ENCODE data around the gene NKD2.
"Not testable (repeated sequence)": the region's sequence is repeated elsewhere in the genome, so short reads cannot be mapped to it uniquely, and the experiment has no call there.

The NKD2 gene

DNA sequence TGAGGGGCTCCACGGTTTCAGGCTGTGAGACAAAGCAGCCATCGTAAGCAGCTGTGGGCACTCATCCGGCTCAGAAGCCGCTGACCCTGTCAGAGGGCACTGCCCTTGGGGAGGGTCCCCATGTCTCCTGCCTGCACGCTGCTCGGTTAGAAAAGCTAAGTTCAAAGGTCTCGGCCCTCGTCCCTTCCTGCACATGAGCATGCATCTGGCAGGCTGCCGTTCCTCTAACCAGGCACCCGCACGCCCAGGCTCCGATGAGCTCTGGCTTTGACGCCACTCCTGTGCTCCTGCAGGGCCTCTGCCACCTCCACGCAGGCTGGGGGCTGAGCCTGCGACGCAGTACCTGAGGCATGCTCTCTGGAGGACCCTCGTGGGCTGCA, 51.3 kb downstream of the NKD2 start:
- no peak for DNase-seq

DNA sequence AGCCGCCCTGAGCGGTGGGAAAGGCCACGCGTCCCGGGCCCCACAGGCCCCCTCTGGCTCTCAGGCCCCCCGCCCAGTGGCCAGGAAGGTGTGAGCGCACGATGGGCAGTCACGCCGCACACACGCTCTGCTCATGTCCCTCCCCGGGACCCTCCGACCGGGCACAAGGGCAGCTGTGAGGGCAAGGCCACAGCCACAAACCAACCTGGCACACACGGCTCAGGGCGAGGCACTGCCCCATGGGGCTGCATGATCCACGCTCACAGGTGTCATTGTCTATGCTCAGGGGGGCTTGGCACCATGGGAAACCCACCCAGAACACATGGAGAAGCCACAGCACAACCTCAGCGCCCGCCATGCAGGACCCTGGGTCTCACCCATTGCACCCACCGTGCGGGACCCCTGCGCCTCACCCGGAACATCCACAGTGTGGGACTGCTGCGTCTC, 52.0 kb downstream of the NKD2 start:
- DNase-seq = no peak

DNA sequence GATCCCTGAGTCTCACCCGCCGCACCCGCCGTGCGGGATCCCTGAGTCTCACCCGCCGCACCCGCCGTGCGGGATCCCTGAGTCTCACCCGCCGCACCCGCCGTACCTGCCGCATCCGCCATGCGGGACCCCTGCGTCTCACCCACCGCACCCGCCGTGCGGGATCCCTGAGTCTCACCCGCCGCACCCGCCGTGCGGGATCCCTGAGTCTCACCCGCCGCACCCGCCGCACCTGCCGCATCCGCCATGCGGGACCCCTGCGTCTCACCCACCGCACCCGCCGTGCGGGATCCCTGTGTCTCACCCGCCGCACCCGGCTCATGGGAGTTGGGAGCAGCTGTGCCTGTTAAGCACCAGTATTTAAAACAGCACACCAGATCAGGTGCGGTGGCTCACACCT, 52.7 kb downstream of the NKD2 start:
- DNase-seq = not testable (repeated sequence)

DNA sequence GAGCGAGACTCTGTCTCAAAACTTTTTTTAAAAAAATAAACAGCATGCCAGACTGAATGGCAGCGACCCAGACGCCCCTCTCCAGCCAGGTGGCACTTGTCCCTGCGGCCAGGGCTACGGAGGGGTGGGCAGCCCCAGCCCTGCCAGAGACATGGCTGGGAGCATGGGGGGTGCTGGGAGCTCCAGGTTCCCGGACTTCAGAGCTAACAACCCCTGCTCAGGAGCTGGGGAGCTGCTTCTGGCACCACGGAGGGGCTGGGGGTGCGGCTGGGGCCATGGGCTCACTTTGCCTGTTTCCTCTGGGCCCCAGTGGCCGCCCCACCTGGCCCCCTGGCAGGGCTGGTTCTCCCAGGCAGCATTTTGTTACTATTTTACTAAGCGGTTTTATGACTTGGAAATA, 53.3 kb downstream of the NKD2 start:
- DNase-seq = no peak

DNA sequence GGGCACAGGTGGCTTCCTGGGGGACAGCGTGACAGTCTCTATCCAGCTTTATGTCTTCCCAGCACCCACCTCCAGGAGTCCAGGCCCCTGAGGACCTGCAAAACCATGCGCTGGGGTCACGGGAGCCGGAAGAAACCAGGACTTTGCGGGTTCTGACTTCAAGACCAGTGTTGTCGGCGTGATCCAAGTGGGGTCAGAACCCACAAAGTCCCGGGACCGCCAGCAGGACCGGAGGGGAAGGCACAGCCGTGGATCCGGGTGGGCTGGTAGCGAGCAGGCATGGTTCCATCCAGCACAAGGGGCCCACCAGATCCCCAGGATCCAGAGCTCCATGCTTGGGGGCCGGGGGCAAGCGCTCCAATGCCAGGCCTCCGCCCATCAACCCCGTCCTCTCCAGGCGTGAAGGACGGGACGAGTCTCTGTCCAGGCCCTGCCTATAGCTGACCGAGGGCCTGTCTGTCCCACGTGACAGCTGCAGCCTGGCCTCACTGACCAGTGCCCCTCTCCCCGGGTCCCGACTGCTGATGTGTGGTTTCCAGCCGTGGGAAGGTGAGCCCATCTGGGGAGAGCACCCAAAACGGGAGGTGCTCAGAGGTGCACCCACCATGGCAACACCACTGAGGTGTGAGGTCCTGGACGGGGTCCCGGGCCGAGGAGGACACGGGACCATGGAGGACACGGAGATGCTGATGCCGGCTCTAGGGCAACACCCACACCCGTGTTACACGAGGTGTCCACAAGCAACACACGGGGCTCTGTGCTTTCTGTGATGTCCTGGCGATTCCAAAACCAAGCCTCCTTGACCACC, 54.4 kb downstream of the NKD2 start:
- DNase-seq = no peak

DNA sequence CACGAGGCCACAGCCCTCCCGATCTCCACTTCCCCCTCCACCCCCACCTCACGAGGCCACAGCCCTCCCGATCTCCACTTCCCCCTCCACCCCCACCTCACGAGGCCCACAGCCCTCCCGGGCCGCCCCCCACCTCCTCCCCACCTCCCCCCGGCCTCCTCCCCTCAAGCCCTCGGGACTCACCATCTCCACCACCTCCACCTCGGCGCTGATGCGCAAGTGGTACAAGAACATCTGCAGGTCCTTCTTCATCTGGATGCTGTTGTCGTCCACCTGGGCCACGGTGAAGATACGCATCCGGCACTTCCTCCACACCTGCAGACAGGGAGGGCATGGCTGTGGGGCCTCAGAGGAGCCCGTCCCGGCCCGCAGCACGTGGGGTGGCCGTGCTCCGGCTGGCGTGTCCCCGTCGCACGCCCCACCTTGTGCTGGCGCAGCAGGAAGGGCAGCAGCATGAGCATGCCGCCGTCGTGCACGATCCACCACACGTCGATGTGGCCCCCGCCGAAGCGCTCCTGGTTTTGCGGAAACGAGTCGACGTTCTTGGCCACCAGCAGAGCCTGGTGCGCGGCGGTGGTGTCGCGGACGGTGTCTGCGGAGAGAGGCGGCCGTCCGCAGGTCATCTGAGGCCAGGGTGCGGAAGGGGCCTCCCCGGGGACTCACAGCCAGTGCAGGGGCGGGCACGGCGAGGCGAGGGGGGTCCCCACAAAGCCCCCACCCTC, 55.2 kb downstream of the NKD2 start:
- DNase-seq = no peak

DNA sequence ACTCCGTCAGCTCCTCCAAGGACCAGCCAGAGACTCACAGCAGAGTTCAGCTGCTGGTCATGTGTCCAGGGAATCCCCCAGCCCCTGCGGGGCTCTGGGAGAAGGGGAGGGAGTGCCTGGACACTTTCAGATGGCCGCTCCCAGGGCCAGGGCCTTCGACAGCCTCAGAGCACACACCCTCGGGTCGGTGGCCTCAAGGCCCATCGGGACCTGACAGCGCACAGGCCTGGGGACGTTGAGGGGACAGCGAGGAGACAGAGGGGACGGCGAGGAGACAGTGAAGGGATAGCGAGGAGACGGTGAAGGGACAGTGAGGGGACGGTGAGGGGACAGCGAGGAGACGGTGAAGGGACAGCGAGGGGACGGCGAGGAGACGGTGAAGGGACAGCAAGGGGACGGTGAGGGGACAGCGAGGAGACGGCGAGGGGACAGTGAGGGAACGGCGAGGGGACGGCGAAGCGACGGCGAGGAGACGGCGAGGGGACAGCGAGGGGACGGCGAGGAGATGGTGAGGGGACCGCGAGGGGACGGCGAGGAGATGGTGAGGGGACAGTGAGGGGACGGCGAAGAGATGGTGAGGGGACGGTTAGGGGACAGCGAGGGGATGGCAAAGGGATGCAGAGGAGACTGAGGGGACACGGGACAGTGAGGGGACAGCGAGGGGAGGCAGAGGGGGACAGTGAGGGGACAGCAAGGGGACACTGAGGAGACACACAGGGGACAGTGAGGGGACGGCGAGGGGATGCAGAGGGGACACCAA, 56.0 kb downstream of the NKD2 start:
- DNase-seq = no peak

DNA sequence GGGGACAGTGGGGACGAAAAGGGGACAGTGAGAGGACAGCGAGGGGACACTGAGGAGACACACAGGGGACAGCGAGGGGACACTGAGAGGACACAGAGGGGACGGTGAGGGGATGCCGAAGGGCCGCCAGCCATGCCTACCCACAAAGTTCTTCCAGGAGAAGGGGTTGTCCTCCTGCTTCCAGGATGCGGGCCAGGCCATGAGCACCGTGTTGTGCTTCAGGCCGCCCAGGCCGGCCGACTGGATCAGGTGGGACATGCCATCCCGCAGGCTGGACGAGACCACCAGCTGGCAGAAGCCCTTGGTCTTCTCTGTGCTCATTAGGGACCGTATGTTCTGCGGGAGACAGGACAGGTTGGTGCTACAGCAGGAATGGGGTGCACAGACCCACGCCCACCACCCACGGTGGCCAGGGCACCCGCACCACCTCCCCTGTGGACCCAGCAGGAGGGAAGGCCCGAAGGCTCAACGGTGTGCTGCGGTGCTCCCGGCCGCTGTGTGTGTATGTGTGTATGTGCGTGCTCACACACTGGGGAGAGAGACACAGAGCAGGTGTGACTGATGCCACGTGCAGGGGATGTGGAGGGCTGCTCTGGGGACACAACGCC, 56.6 kb downstream of the NKD2 start:
- no peak for DNase-seq

DNA sequence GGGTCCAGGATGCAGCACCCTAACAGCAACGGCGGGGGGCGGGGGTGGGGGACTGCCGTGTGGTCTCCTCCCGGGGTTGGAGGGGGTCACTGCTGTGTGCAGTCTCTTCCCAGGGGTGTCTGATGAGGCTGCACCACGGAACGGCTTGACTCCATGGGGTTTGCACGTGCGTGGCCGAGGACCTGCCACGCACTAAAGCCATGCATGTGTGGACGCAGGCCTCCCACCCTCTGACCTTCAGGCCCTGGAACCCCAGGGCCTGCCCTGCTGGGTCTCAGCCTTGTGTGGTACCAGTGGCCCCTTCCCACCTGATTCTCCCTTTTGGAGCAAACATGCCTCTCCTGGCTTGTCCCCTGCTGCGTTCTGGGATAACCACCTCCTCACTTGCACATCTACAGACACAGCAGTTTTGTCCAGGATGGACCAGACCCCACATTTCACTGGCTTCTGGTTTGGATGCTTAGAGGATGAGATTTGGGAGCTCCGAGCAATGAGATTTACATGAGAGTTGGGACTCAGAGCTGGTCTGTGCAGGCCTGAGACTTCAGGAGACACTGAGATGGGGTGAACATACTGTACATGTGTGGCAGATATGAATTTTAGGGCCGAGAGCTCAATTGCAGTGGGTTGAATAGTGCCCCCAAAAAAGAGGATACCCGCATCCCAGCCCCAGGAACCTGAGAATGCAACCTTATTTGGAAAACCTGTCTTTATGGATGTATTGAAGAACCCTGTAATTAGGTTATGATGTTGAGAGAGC, 57.5 kb downstream of the NKD2 start:
- DNase-seq = no peak

DNA sequence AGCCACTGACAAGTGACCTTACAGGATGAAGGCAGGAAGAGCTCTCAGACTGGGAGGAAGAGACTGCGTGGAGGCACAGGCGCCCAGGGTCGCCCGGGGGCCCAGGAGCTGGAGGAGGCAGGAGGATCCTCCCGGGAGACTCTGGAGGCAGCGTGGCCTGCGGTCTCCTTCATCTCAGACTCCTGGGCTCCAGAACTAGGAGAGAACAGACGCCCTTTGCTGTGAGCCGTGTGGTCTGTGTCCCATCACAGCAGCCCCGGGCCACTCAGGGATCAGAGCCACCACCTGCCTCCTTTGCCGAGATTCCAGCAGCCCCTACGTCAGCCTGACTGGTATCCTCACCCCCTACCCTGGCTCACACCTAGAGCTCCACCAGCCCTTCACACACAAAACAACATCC, 58.1 kb downstream of the NKD2 start:
- no peak for DNase-seq

DNA sequence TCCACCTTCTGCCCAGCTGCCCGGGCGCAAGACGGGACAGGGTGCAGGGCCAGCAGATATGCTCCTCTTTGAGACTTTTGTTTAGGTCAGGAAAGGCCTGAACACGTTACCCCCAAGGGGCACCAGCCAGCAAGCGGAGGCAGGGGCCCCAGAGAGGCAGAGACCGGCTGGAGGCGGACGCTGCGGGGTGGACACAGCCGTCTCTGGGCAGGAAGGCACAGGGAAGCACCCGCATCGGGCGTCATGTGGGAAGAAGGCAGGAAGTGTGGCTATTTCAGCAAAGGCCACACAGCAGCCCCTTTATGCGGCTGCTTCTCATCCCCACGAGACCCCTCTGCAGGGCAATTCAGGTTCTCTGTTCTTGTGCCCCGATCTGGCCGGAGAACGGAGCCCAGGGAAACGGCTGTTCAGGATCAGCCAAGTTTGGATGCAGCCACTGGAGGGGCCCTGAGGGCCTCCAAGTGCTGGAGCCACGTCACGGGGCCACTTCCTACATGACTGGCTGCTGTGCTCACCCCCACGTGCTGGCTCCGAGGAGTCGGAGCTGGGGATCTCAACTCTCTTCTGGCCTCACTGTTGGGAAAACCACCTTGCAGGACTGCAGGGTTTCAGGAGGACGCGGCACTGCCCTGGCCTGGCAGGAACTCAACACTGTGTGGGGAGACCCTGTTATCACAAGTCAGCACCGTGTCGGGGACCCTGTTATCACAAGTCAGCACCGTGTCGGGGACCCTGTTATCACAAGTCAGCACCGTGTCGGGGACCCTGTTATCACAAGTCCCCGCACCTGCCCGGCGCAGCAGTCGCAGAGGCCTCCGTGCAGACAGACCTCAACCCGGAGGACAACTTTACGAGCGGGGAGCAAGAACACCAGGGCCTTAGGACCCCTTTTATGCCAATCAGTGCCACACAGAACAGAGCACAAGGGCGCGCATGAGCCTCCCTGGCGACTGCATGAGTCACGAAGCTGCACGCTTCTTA, 58.8 kb downstream of the NKD2 start:
- DNase-seq = no peak

DNA sequence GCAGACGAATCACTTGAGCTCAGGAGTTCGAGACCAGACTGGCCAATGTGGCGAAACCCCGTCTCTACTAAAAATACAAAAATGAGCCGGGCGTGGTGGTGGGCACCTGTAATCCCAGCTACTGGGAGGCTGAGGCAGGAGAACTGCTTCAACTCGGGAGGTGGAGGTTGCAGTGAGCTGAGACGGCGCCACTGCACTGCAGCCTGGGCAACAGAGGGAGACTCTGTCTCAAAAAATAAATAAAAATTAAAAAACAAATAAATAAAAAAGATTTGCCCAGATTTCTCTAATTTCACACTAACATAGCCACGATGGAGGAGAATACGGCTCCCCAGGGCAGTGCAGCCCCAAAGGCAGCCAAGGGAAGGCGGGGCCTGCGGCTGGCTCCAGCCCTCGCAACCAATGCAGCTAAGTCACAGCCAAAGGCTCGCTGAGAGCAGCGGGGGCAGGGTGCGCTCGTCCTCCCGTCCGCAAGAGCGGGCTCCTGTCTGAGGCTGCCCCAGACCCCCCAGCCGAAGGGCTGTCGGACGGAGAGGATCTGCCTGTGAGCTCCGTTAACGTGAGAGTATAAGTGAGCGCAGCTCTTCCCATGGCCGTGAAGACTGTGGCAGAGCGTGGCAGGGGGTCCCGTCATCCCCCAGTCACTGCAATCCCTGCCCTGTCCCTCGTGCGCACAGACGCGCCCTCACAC, 59.7 kb downstream of the NKD2 start:
- no peak for DNase-seq

DNA sequence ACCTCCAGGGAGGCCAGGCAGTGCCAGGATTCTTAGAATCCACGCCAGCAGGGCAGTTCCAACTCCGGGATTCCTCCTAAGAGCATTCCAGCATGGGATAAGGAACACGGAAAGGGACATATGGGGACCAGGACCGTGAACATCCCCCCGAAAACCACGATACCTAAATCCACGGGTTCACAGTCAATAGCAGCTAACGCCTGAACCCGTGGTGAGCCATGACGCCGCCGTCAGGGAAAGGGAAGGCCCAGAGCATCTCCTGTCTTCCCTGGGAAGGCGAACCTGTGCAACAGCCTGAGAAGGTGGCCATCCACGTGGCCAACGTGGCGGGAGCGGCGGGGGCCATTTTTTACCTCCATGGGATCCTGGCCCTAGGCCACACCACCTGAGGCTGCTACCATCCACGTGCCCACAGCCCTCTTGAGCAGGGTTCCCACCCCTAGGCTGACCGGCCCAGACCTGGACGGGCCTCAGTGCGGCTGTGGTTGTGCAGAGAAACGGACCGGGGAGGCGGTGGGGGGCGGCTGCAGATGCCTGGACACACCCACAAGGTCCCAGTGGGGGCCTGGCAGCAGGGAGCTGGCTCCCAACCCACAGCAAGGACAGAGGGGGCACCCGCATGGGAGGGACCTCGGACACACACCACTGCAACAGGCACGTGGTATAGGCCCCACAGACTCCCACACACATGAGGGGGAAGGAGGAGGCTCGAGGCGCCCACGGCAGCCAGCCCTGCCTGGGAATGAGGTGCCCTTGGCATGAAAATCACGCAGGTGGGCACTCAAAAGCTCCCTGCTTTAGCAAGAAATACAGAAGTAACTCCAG, 60.5 kb downstream of the NKD2 start:
- DNase-seq = no peak

DNA sequence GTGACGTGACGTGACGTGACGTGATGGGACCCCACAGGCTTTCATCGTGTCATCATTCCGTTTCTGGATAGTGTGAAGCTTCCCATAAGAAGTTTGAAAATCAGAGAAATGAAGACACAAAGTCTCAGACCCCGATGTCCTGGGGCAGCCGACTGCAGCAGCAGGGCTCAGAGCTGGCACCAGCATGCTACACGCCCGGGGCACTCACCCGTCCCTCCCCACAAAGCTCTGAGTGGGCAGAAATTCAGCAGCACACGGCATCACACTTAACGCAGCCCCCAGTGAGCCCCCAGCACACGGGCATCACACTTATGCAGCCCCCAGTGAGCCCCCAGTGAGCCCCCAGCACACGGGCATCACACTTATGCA, 61.1 kb downstream of the NKD2 start:
- DNase-seq = no peak

DNA sequence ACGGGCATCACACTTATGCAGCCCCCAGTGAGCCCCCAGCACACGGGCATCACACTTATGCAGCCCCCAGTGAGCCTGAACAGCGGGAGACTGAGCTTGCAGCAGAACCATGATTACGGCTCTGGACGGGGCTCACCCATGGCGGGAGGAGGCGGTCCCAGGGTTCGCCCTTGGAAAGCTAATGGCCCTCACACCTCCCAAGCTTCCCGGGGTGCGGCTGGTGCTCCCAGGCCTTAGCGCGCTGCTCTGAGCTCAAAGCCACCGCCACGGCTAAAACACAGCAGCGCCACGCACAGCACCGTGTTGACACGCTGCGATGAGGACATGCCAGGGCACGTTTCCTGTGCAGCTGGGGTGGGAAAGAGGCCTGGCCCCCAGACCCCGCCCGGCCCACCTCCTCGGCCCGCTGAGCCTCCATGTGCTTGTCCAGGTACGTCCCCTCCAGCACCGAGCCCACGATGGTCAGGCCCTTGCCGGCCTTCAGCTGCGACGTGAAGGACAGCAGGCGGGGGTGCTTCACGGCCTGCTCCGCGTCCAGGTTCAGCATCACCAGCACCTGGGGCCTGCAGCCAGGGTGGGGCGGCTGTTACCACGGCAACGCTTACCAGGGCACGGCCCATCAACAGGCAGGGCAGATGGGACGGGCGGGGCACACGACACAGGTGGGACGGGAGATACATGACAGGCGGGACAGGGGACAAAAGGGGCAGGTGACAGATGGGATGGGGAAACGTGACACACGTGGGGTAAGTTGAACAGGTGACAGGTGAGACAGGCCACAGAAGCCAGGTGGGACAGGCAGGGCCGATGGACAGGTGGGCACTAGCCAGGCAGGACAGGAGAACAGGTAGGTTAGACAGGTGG, 64.9 kb downstream of the NKD2 start:
- no peak for DNase-seq

DNA sequence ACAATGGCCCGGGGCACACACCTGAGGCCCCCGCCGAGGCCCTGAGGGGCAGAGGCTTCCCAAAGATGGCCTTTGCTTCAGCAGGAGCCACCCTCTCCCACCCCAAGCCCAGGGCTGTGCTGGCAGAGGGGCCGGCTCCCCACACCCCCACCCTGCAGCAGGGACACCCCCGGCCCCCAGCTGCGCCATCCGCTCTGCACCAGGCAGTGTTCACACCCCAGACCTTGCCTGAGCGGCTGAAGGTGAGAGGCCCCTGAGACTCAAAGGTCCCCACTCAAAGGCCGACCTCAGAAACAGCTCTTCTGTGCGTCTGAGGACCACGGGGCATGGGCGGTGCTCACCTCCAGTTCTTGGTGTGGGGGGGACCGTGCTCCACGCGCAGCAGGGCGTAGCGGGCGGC, 65.6 kb downstream of the NKD2 start:
- no peak for DNase-seq

DNA sequence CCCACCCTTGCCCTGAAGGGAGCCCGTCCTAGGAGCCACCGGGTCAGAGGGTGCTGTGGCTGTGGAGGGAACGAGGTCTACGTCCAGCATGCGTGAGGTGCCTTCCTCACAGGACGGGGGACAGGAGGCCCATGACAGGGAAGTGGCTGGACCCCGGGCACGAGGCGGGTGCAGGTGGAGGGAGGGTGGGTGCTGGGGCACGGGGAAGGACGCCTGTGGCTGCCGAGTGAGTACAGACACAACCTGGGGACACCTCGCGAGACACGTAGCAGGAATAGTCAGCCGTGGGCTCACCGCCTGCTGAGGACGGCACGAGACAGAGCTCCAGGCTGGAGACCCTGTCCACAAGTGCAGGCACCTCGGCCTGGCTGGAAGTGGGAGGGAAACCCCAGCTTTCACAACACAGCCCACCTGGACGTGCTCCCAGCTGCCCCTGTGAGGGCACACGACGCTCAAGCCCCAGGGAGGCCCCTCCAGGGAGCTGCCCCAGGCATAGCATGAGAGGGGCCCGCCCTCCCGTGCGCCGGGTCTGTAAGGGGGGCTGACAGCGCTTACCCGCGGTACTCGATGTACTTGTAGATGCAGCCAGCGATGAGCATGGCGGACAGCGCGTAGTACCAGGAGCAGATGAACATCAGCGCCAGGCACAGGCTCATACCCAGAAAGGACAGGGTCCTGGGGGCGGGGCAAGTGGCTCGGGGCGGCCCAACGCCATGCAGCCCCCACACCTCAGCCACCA, 66.4 kb downstream of the NKD2 start:
- DNase-seq = no peak

DNA sequence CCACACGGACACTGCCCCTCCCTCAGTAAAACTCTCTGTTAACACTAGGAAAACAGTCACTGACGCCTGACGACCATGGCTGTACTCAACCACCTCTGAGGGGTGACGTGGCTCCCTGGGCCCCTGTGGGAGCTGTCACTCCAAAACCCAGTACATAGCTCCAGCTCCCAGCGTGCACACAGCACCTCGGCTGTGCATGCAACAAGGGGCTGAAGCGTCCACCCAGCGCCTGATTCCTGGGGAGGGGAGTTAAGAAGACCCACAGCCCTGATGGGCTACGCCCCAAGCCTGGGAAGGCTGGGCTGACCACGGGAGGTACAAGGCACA, 66.9 kb downstream of the NKD2 start:
- no peak for DNase-seq

Data from HCEC 1CT (cell line).